Suprapubic skin (tissue), 3 donors: ENCODE data around the gene DUSP10.

Experiments used
- POLR2A ChIP-seq, 2 donors: fragments of 450-650 bp; IDR thresholded peaks; one replicate each; pipeline ENCODE4 v1.6.1; 2017; ENCODE audit warnings: antibody characterized with exemption in 2 of 2, mild to moderate bottlenecking in 2 of 2, moderate library complexity in 2 of 2
- TF ChIP-seq, protein P1 (sequence below), 2 donors: fragments of 200-600 bp in 1 of 2; fragments of 450-650 bp in 1 of 2; sonication (generic) in 1 of 2; IDR thresholded peaks; one replicate each; pipeline ENCODE4 v1.5.1; 2016 to 2019; ENCODE audit warnings: antibody characterized with exemption in 2 of 2, mild to moderate bottlenecking in 1 of 2, moderate library complexity in 1 of 2

DNA sequence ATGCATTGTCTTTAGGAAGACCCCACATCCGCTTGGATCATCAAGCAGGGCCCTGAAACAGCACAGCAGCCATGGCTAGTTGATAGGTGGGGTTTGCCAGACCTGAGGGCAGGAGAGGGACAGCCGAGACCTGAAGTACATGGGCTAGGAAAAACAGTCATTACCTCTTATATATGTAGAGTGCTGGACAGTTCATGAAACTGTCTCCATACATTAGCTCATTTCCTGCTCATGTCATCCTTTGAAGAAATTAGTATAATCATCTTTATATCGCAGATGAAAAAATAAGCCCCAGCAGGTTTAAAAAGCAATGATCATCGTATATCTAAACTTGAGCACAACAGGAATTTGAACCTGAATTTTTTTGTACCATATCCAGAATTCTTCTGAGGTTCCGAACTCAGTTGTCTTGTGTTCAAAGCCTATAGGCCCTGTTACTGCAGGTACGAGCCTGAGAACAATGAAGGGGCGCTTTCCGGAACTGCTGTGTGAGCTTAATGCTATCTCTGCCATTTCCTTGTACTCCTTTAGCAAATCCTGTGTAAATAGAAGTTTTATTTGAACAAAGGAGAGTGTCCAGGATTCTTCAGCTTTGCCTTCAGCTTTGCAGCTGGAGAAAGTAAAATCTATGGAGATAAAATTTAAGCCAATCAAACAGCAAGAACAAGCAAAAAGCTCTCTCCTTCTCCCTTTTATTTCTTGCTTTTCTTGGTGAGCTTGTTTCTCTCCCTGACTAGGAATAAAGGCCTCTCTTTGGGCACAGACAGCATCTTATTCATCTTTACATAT is 32.4 kb upstream of the DUSP10 start:
- TF ChIP-seq, protein P1, sequence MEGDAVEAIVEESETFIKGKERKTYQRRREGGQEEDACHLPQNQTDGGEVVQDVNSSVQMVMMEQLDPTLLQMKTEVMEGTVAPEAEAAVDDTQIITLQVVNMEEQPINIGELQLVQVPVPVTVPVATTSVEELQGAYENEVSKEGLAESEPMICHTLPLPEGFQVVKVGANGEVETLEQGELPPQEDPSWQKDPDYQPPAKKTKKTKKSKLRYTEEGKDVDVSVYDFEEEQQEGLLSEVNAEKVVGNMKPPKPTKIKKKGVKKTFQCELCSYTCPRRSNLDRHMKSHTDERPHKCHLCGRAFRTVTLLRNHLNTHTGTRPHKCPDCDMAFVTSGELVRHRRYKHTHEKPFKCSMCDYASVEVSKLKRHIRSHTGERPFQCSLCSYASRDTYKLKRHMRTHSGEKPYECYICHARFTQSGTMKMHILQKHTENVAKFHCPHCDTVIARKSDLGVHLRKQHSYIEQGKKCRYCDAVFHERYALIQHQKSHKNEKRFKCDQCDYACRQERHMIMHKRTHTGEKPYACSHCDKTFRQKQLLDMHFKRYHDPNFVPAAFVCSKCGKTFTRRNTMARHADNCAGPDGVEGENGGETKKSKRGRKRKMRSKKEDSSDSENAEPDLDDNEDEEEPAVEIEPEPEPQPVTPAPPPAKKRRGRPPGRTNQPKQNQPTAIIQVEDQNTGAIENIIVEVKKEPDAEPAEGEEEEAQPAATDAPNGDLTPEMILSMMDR (IDR thresholded peaks at IDR 0.05), result no peak
- no peak for TF ChIP-seq POLR2A (IDR thresholded peaks at IDR 0.05)
